CD4-positive, alpha-beta T cell treated with Interleukin-17A for 4 hours (primary cell): ENCODE data around the gene RBM17.
A peak's percentile ranks its signal among the peaks of the same experiment; 100 is the strongest.
"Not testable (repeated sequence)": the region's sequence is repeated elsewhere in the genome, so short reads cannot be mapped to it uniquely, and the experiment has no call there.

Experiments
- DNase-seq: peaks from one replicate; pipeline ENCODE4 v3.0.0-alpha.2; 2020; ENCODE audit warnings: mixed read lengths

RBM17 gene

DNA sequence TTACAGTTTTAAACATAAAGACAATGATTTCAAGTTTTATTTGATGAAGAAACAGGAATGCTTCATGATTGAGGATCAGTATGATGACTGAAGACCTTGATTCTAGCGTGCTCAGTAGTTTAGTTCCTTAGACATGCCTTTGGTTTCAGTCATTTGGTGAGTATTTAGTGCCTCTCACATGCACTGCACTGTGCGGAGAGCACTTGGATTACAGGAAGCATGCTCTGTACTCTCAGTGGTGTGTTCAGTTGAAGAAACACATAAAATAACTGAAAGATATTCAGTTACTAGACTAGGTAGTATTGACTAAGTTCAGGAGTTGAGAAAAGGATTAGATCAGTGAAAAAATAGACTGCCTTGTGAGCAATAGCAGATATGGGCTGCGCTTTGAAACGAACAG, 25.5 kb downstream of the RBM17 start:
- DNase-seq, result no peak

DNA sequence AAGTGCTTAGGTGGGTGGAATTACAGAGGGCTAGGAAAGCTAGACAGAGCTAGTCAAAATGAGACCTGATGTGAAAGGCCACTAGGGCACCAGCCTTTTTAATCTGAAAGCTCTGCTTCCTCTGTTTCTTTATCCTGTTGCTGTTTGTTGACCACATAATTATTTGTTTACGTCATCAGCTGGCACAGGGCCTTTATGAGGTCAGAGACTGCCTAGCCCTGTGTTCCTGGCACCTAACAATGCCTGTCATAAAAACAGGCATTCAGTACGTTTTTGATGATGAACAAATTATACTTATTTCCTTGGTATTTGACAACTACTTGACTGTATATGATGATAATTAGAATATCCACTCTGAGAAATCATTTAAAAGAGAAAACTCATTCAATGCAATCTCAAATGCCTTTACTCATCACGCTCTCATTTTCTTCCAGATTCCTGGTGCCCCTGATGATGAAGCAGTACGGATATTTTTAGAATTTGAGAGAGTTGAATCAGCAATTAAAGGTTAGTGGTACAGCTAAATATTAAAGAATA, 26.0 kb downstream of the RBM17 start:
- DNase-seq, result no peak

DNA sequence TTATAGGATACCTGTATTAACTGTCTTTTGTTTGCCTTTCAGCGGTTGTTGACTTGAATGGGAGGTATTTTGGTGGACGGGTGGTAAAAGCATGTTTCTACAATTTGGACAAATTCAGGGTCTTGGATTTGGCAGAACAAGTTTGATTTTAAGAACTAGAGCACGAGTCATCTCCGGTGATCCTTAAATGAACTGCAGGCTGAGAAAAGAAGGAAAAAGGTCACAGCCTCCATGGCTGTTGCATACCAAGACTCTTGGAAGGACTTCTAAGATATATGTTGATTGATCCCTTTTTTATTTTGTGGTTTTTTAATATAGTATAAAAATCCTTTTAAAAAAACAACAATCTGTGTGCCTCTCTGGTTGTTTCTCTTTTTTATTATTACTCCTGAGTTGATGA, 26.6 kb downstream of the RBM17 start:
- DNase-seq, result no peak

DNA sequence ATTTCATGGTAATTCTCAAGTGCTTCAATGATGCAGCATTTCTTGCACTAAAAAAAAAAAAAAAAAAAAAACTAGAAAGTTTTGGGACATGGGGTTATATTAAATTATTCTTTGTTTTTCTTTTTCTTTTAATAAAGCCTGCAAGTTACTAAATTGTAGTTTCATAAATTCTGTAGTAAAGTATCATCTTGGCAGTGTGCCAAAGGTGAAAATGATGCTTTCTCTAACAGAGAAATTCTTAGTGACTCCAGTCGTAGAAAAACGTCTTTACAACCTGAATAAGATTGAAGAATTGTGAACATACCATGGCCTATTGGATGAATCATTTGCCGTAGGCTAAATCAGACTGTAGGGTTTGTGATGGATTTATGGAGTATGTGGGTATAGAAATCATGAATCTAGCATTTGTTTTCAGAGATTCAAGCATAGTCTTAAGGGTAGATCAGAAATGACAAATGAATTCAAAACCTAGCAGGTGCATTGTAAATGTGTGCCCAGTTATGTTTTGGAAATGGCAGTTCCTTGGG, 27.1 kb downstream of the RBM17 start:
- no peak for DNase-seq

DNA sequence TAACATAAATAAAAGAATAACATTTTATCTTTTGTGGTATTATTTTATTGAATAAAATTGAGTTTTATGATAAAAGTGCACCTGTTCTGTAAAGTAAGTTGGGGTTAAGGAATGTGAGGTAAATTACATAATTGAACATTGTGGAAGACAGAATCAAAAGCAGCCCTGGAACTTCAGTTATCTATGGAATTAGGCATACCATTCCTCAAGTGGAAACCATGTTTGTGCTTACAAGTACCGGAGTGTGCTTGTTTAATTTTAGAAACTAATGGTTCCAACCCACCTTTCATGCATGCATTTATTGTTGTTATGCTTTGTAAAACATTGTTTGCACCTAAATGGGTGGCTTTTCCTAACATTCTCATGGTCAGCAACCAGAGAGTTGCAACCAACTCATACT, 28.0 kb downstream of the RBM17 start:
- no peak for DNase-seq

DNA sequence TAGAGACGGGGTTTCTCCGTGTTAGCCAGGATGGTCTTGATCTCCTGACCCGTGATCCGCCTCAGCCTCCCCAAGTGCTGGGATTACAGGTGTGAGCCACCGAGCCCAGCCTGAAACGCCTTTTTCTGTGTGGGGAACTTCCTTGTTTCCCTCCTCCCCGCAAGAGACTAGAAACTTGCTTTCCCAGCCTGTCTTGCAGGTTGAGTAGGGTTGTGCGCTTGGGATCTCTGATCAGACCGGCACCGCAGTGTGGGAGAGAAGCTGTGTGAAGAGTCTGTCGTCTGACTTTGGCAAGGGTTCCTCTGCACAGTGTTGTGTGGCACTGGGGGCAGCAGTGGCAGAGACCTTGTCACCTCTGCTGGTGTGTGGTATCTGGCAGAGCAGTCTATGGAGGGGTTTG, 28.9 kb downstream of the RBM17 start:
- DNase-seq, result no peak

DNA sequence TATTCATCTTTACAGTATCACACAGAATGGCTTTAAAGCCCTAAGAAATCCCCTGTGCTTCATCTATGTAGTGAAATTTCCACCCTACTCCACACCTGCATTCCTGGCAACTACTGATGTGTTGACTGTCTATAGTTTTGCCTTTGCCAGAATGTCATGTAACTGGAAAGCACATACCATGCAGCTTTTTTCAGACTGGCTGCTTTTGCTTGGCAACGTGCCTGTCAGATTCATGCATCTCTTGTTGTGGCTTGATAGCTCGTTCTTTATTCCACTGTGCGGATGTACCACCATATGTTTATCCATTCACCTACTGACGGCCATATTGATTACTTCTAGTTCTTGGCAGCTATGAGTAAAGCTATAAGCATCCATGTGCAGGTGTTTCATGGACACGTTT, 30.6 kb downstream of the RBM17 start:
- no peak for DNase-seq

DNA sequence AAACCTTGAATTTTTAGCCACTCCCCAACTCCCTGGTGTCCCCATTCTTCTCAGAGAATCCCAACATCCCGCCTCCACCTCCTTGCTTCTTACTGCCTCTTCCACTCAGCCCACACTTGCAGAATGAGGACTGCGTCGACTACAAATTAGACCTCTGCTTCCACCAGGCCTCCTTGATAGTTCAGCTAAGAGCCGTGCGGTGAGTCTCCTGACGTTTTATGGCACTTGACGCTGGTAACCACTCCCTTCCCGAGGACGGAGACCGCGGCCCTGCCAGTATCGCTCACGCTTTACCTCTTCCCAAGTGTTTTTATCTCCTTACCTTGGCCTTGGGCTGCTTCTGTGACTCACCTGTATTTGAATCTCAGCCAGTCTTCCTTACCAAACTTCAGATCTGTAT, 31.1 kb downstream of the RBM17 start:
- no peak for DNase-seq

DNA sequence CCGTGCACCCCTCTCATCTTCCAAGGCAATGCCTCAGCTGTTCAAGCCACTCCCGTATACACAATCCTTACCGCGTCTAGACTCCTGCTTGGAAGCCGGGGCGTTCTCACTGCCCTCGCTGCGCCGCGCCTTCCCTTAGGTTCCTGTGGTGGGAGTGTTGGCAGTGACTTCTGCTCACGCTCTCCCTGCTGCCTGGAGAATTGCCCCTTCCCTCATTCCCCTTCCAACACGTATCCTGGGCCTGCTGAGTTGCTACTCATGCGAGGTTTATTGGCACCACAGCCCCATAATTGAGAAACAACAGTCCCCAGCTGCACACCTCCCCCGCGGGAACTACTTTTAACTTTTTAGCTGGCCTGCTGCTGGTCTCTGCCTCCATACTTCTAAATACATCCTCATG, 31.9 kb downstream of the RBM17 start:
- no peak for DNase-seq

DNA sequence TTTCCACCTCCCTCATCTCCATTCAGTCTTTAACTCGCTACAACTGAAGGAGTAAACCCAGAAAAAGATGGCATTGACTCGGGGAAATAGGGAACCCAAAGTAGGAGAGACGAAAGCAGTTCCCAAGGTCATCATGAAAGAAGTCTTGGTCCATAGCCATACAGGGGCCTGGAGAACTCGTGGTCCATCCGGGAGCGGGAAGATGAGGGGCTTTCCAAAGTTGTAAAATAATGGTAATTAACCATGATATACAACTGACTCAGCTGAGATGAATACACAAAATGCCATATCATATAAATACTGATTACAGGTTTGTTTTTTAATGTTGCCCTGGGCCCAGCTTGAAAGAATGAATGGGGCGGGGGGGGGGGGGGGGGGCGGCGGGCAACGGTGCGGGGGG, 32.3 kb downstream of the RBM17 start:
- DNase-seq, result no peak

DNA sequence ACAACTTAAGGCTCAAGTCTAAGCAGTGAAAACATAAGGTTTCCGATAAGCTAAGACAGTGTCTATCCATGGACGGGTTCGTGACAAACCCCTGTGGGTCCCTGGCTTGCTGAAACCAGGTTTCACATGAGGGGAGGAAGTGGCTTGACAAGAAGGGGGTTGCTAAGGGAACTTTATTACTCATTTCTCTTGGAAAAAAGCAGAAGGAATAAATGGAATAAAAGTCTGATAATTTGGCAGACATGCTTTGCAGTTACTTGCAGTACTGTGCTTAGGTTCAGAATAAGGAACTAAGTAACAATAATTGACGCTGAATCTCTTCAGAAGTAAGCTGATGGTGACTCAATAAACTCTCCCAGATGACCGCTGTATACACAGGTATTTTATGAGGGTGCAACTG, 34.7 kb downstream of the RBM17 start:
- no peak for DNase-seq

DNA sequence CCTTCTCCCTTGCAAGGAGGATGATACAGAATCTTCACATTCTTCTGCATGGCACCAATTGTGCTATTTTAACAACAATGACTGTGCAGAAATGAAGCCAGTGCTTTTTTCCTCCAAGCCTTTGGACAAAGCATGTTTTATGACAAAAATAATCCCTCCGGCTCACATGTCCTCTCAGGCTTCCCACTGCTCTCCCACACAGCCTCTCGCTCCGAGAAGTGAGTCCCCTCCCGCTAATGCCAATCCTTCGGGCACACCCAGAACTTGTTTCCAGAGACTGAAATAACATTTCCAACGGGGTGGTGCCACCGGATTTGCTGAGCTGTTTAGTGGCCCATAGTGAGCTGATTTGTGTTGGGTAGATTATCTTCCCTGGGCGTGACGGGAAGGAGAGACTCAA, 35.8 kb downstream of the RBM17 start:
- no peak for DNase-seq

DNA sequence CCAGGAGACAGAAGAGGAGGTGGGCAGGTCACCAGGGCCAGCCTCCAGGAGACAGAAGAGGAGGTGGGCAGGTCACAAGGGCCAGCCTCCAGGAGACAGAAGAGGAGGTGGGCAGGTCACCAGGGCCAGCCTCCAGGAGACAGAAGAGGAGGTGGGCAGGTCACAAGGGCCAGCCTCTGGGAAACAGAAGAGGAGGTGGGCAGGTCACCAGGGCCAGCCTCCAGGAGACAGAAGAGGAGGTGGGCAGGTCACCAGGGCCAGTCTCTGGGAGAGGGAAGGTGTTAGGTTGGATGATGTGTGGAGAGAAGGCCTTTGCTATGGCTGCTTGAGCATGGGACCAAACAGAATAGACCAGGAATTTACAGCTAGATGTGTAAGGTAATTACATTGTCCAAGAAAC, 38.6 kb downstream of the RBM17 start:
- DNase-seq, result not testable (repeated sequence)

DNA sequence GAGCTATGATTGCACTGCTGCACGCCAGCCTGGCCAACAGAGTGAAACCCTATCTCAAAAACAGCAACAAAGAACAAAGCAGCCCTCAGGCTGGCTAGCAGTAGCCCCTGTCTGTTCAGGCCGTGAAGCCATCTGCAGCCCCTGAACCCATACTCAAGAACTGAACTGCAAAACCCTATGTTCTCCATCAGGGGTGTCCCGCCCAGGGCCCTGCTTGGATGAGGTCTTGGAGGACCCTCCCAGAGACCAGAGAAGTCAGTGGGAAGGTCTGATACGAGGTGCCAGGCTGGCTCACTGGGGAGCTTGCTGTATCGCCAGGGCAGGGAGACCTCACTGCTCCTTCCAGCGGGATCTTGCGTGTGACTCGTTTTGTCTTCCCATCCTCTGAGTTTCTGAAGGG, 39.3 kb downstream of the RBM17 start:
- DNase-seq, result no peak

DNA sequence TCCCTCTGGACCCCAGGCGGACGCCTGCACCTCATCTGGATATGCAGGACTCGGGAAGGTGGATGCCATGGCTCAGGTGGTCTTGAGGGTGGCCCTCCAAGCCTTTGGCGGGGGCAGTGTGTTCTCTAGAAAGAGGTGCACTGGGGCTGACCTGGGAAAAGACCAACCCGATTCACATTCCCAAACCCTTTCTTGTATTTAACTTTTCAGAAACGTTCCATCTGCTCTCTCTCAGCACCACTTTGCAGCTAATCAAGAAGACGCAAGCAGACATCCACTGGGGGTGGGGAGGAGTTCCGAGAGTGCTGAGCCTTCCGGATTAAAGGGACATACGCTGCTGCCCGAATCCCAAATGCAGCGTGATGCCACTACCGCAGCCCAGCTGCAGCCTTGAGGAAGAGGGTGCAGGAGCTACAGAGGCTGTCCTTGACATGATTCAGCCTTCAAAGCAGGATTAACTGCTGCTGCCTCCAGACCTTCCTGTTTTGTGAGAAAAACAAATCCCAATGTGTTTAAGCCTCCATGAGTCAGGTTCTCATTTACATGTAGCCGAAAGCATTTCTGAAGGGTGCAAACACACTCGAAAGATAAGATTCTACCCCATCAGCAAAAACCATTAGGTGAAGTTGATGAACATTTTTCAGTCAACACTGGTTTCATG, 39.9 kb downstream of the RBM17 start:
- DNase-seq, result no peak

DNA sequence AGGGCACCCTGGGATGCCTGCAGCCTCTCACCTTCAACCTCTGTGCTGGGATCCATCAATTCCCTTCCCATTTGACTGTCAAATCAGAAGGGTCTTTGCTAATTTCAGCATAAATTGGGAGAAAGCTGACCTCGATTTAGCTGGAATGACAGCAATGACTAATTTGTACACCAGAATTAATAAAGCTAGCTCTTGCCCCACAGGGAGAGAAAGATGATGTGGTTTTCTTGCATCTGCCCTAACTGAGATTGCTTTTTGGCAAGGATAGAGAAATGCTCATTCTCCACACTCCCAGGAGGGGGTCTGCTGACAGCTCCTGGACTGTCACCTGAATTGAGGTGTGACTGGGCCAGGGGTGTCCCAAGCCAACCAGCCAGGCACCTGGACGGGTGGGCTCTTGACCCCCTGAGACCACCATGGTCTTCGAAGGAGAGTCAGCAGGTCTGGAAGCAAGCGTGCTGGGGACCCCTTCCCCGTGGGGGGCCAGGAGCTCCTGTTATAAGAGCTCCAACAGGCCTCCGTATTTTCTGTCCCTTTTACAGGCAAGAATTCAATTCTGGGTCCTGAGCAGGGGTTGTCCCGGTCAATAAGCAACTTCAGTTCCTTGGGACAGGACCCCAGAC, 42.1 kb downstream of the RBM17 start:
- DNase-seq, result no peak

DNA sequence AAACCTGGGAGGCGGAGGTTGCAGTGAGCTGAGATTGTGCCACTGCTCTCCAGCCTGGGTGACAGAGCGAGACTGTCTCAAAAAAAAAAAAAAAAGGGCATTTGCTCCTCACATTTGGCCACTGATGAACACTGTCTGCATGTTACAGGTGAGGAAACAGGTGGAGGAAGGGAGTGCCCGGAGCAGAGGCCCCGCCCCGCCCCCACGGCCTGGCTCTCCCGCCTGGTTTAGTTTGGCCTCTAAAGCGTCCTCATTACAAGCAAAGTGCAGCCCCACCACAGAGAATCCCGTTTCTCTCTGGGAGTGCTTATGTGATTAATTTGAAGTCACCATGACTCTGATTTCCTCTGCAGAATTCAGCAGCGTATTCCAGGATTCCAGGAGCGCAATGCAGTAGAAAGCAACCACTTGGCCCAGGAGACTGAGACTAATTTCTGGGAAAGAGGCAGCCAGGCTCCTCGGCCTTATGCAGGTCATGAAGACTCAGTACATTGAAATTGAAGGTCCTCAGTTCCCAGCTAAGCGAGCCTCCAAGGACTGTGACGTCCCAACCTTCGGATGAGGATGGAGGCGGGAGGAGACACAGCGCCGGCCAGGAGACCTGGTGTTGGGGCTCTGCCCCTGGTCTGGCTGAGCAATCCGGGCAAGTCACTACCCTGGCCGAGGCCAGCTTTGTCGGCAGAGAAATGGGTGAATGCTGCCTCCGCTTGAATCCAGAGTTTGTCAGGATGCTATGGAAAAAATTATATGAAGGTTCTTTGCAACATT, 44.7 kb downstream of the RBM17 start:
- DNase-seq, result no peak

DNA sequence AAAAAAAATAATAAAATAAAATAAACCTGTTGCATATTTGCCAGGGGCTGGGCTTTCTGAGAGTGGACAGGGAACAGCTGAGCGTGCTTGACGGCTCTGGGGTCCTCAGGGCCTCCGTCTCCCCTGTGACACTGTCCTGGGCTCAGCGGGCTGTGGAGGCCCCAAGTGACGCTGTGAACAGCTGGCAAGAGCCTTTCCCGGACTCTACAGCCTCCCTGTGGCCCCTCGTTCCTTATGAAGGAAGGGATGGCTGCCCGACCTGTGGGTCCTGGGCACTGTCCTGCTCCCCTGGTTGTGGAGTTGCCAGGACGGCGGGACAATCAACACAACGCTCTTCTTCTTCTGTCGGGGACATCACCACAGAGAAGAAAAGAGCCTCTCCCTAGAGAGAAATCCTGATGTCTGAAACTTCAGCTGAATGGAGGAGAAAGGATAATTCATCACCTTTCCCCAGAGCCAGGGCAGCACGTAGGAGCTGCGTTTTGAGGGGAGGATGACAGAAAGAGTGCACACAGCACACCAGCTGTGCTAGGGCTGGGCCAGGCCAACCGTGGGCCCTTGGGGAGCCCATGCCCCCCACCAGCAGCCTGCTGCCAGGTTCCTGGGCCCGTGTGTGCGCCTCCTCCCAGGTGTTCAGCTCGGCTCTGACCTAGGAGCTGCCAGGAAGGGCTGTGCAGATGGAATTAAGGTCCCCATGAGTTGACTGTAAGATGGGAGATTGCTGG, 45.4 kb downstream of the RBM17 start:
- no peak for DNase-seq

DNA sequence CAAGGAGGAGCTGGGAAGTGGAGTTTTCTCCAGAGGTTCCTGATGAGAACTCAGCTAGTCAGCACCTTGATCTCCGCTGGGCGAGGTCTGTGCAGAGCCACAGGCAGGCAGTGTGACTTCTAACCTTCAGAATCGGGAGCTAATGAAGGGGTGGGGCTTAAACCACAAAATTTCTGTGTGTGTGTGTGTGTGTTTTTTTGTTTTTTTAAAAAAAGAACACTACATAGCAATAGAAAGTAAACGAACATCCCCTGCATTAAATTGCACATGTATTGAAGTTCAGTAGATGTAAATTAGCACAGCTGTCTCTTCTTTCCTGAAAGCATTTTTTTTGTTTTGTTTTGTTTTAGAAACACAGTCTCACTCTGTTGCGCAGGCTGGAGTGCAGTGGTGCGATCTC, 46.2 kb downstream of the RBM17 start:
- peak; percentile 50 for DNase-seq

DNA sequence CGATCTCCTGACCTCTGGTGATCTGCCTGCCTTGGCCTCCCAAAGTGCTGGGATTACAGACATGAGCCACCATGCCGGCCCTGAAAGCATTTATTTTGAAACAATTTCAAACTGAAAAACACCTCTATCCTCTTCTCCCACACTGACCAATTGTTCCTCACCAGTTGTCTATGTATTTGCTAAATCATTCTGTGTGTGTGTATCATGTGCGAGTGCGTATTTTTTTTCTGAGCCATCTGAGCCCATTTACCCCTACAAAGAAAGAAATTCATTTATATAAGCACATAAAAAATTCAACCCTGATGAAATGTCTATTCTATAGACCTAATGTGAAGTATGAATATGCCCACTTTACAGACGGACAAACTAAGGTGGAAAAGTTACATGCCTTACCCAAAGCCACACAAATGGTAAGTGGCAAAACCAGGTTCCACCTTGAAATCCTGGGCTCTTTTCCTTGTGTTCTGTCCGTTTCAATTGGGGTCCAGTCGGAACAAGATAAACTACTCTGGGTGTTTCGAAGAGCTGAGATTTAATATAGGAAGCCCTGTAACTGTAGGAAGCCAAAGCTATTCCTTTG, 46.8 kb downstream of the RBM17 start:
- no peak for DNase-seq

DNA sequence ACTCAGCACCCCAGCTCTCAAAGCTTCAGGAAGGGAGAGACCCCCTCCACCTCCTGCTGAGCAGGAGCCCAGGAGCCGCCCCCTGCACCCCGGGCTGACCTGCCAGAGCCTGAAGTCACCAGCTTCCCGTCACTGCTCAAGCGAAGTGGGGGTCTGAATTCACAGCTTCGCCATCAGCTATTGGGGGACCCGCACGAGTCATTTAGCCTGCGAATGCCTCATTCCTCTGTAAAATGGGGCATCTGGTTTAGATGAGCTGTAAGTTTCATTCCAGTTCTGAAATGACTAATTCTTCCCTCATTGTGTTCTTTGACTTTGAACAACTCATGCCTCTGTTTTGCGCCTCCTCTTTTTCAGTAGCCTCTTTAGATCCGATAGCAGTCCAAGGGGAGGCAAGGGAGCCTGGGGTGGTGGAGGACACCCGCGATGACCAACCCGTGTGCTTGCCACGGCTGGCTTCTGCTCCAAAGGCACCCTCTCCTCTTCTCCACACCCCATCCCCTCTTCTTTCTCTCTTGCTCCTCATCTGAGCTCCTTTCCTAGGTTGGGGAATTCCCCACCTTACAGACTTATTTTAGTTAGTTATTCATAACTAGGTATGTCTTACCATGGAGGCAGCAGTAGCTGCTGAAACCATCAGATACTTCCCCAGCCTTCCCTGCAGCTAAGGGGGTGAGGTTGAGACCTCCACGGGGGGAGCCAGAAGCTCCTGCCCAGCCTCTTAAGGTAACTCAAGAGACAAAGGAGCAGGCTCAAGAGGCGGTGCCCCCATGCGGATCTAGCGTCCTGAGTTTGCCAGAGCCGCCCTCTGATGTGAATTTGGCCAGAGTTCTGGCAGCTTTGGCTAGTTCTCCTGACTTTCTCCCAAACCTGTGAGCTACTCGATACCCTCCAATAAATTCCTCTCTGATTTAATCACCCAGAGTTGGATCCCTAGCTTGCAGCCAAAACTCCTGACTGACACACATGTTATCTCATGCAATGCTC, 47.7 kb downstream of the RBM17 start:
- DNase-seq, result peak; percentile 34
